GM15510 (cell line): ENCODE results near the gene ZNF396.

Experiments used
- POLR2A ChIP-seq: IDR thresholded peaks from 3 replicates; pipeline ENCODE4 v1.6.1; 2011; ENCODE audit warnings: borderline replicate concordance; ENCODE audit not compliant: insufficient read length; ENCODE audit errors: extremely low read depth

ZNF396 gene

GRCh38 chr18:35390951-35391700 lies 14.0 kb upstream of the ZNF396 start:
- no peak for TF ChIP-seq POLR2A

- TF ChIP-seq POLR2A = no peak
Measured at GRCh38 chr18:35389095-35389618, 12.0 kb upstream of the ZNF396 start.

GRCh38 chr18:35387152-35387571 lies 10.0 kb upstream of the ZNF396 start:
- no peak for TF ChIP-seq POLR2A

- TF ChIP-seq POLR2A = no peak
Measured at GRCh38 chr18:35386600-35387100, 9.5 kb upstream of the ZNF396 start.

- TF ChIP-seq POLR2A = no peak
Measured at GRCh38 chr18:35383136-35383535, 6.0 kb upstream of the ZNF396 start.

- no peak for TF ChIP-seq POLR2A
Measured at GRCh38 chr18:35379421-35379820, 2.3 kb upstream of the ZNF396 start.

- TF ChIP-seq POLR2A = no peak
Measured at GRCh38 chr18:35378574-35378896, 1.4 kb upstream of the ZNF396 start.

GRCh38 chr18:35377875-35378573 lies 887 bp upstream of the ZNF396 start:
- no peak for TF ChIP-seq POLR2A

GRCh38 chr18:35376393-35376741 lies 770 bp downstream of the ZNF396 start:
- TF ChIP-seq POLR2A = no peak

- no peak for TF ChIP-seq POLR2A
Measured at GRCh38 chr18:35374708-35375107, 2.4 kb downstream of the ZNF396 start.

GRCh38 chr18:35371412-35372195 lies 5.5 kb downstream of the ZNF396 start:
- TF ChIP-seq POLR2A = no peak

- TF ChIP-seq POLR2A = no peak
Measured at GRCh38 chr18:35369126-35369525, 8.0 kb downstream of the ZNF396 start.

GRCh38 chr18:35368595-35368994 lies 8.5 kb downstream of the ZNF396 start:
- no peak for TF ChIP-seq POLR2A

- no peak for TF ChIP-seq POLR2A
Measured at GRCh38 chr18:35362531-35362930, 14.6 kb downstream of the ZNF396 start.
